ENCODE data around the gene ANGEL1. TPM values are rescaled to one million over a fixed set of nuclear protein-coding genes. Genes with fewer than 3 reads are reported as not detected.

Gene ANGEL1
- total RNA-seq, 1 donor from 2014 or later: 9.3 TPM

GRCh38 chr14:76779221-76780057 lies 33.2 kb downstream of the ANGEL1 start:
- no peak for ATAC-seq

DNA sequence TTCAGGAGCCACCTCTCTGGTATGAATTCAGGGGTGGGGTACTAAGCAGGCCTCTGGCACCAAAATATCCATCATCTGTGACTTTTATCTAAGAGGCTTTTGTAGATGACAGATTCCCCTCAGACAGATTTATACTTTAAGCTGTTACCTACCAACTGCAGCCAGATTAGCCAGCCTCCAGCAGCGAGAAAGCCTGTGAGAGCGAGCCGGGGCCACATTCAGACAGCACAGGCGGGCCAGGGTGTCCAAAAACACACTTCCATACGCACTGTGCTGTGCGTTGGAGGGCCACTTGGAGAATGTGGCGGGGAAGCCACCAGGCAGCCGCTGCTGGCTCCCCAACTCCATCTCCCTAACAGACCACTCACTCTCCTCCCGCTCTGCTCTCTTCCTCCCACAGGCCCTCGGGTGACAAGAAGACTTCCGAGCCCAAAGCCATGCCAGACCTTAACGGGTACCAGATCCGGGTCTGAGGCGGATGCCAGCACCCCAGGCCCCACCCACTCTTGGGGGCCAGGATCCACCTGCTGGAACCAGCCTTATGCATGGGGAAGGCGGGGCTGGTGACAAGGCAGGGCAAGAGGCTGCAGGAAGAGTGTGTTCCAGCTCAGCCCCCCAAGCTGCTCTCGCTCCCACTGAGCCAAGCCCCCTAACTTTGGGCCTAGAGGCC lies 34.0 kb downstream of the ANGEL1 start:
- no peak for ATAC-seq

- no peak for ATAC-seq
Observed at GRCh38 chr14:76777721-76778120, 35.0 kb downstream of the ANGEL1 start.

- ATAC-seq: no peak
Observed at GRCh38 chr14:76776428-76777251, 36.0 kb downstream of the ANGEL1 start.

- ATAC-seq: no peak
Observed at GRCh38 chr14:76775695-76776427, 36.8 kb downstream of the ANGEL1 start.

GRCh38 chr14:76774821-76775694 lies 37.6 kb downstream of the ANGEL1 start:
- ATAC-seq: no peak

DNA sequence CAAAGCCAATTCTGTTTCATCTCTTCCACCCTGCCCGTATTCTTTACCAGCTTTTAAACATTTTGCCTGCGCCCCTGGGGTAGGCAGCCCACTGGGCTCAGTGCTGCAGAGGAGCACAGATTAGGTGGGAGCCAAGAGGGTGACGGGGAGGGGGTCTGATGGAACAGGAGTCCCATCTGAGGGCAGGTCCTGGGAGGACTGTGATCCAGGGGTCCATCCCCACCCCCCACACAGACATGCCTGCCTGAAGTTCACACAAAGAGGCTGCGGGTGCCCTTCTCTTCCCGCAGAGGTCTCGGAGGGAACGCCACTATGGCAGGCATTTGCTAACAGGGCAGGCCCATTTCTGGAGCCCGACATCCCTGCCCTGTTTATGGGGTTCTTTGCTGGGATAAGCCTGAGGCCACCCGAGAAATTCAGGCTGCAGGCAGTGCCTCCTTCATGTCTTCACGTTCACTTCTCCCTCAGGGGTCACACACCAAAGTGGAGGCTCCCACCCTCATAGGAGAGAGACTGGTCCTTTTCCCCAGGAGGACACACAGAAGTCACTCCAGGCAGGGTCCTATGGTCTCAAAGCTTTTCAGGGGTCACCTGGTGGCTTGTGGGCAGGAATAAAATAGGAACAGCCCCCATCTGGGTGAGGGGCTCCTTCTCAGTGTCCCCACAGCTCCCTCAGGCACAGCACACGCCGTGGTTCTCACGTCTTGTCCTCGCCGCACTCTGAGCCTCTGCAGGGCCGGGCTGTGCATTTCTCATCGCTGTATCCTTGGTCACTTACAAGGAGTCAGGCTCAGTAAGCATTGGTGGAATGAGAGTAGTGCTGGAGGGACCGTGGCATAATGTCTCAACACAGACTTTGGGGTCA lies 38.5 kb downstream of the ANGEL1 start:
- ATAC-seq: no peak

GRCh38 chr14:76773188-76773885 lies 39.3 kb downstream of the ANGEL1 start:
- ATAC-seq: peak; percentile 37

DNA sequence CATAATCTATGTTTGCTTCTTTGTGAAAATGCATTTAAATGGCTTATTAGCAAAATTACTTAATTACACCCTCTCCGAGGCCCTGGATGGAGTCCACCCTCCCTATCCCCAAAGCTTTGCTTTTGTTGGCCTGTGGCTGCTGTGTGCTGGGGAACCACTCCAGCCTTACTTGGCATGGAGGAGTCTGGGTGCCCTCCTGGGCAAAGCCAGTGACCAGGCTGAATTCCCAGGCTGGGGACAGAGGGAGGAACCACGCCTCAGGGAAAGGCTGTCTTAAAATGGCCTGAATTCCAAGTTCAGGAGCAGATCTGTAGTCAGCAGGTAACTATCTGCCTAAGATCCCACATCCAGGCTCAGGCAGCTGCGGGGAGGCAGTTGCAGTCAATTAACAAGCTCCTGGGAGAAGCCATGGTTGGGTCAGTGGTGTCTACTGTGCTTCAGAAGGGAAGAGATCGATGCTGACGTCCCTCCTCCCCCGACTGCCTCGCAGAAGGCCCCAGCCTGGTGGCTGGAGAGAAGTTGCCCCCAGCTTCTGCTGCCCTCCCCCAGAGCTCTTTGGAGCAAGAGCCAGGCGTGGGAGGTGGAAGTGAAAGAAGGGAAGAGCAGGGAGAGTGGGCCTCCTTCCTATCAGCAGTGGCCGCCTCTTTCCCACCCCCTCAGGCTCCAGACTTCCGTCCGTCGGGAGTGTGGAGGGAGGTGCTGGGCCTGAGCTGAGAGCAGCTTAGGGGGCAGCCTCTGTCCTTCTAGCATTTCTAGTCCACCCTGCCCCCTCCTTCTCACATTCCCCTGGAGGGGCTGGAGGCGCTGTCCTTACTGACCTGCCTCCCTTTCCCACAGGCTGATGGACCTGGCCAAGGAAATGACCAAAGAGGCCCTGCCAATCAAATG lies 40.1 kb downstream of the ANGEL1 start:
- peak; percentile 9 for ATAC-seq

- no peak for ATAC-seq
Observed at GRCh38 chr14:76771437-76771980, 41.2 kb downstream of the ANGEL1 start.

GRCh38 chr14:76770521-76771436 lies 41.9 kb downstream of the ANGEL1 start:
- ATAC-seq: no peak

DNA sequence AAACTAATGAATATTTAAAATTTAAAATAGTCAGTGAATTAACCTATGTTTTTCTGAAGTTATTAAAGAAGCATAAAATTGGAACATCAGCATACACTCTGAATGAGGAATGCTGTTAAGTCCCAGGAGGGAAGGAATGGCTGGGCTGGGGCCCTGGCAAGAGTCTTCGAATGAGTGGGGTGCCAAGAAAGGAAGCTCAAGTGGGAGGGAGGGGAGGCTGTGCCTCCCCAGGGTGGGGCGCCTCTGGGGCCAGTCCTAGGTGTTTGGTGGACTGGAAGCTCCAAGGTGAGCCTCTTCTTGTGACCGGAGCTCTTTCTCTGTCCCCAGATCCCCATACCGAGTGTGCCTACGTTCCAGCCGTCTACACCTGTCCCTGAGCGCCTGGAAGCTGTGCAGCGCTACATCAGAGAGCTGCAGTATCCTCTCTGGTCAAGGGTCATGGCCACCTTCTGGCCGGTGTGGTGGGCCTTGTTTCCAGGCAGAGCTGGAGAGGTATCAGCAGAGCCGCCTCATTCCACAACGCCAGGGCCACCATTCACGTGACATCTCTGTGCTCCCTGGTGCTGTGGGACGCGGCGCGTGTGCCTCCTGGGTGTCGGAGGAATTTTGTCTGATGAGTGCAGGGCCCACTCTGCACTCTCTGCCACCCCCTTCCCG lies 42.9 kb downstream of the ANGEL1 start:
- ATAC-seq: no peak

GRCh38 chr14:76768671-76769500 lies 43.8 kb downstream of the ANGEL1 start:
- no peak for ATAC-seq

- peak; percentile 73 for ATAC-seq
Observed at GRCh38 chr14:76767681-76768656, 44.7 kb downstream of the ANGEL1 start.

Measured in esophagus mucosa (tissue), 1 donor.